HUES64 (cell line): ENCODE results near the gene SLC15A2. TPM values are rescaled to one million over a fixed set of nuclear protein-coding genes. Genes with fewer than 3 reads are reported as not detected.
"Not testable (repeated sequence)": the region's sequence is repeated elsewhere in the genome, so short reads cannot be mapped to it uniquely, and the experiment has no call there.

Experiments
- H3K27ac ChIP-seq: 2 replicates; pipeline ENCODE4 v1.7.0; 2013; ENCODE audit warnings: low read depth, low read length, inconsistent platforms
- H3K27me3 ChIP-seq: 2 replicates; pipeline ENCODE4 v1.6.1; 2013; ENCODE audit warnings: mild to moderate bottlenecking, low read length; ENCODE audit not compliant: insufficient read depth
- H3K36me3 ChIP-seq: 2 replicates; pipeline ENCODE4 v1.6.1; 2013; ENCODE audit warnings: mild to moderate bottlenecking, low read length; ENCODE audit not compliant: insufficient read depth
- H3K4me1 ChIP-seq: 2 replicates; pipeline ENCODE4 v1.6.1; 2013; ENCODE audit warnings: mild to moderate bottlenecking, low read length, moderate library complexity; ENCODE audit not compliant: insufficient read depth
- H3K4me3 ChIP-seq: 2 replicates; pipeline ENCODE4 v1.5.1; 2013; ENCODE audit warnings: mild to moderate bottlenecking, low read length, moderate library complexity
- H3K9ac ChIP-seq: 2 replicates; pipeline ENCODE4 v1.6.1; 2013; ENCODE audit warnings: mild to moderate bottlenecking, low read depth, low read length
- H3K9me3 ChIP-seq: 2 replicates; pipeline ENCODE4 v1.6.1; 2013; ENCODE audit warnings: low read depth, low read length; ENCODE audit not compliant: insufficient read depth
- WGBS: fragments of 150-250, 120-280 bp; methylation state at CpG from one replicate; pipeline ENCODE4 v1.1.7; 2013; ENCODE audit warnings: missing lambda C conversion rate; 5-methylcytosine and 5-hydroxymethylcytosine counted together
- polyA plus RNA-seq, 2 experiments: library from polyadenylated mRNA; stranded (reverse); fragments of 50-300 nt; gene quantifications; one replicate each; pipeline ENCODE4 v1.2.3, GENCODE V29; 2013

The SLC15A2 gene, protein sequence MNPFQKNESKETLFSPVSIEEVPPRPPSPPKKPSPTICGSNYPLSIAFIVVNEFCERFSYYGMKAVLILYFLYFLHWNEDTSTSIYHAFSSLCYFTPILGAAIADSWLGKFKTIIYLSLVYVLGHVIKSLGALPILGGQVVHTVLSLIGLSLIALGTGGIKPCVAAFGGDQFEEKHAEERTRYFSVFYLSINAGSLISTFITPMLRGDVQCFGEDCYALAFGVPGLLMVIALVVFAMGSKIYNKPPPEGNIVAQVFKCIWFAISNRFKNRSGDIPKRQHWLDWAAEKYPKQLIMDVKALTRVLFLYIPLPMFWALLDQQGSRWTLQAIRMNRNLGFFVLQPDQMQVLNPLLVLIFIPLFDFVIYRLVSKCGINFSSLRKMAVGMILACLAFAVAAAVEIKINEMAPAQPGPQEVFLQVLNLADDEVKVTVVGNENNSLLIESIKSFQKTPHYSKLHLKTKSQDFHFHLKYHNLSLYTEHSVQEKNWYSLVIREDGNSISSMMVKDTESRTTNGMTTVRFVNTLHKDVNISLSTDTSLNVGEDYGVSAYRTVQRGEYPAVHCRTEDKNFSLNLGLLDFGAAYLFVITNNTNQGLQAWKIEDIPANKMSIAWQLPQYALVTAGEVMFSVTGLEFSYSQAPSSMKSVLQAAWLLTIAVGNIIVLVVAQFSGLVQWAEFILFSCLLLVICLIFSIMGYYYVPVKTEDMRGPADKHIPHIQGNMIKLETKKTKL
- polyA plus RNA-seq (2013, experiment 1 of 2) = 2.0 TPM
- polyA plus RNA-seq (2013, experiment 2 of 2) = 1.2 TPM

DNA sequence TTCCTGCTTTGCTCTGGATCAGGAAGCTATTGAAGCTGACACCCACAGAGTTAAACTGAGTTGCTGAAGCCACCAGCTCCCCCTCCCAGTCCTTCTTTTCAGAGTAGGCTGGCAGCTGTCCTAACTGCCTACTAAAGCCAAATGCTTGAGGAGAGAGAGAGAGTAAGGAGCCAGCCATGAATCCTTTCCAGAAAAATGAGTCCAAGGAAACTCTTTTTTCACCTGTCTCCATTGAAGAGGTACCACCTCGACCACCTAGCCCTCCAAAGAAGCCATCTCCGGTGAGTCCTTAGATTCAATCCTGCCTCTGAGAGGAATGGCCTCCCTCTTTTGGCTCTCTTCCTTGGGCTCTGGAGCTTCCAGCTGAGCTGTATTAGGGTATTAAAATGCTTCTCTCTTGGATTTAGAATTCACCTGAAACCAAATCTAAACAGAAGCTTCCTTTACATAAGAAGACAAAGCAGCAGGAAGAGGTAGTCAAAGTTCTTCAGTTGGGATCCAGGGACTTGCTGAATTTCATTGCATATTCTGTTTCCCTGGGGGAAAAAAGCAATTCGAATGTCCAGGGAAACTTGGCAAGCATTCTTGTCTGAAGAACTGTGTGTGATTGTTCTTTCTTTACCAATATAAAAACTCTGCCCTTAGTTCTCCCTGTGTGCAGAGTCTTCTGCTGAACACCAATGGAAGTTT, at the start of gene SLC15A2:
SLC15A2 (plus strand) TSS at position 101 of the 690 bp plus-strand sequence; CDS start at position 177, 76 bp downstream.
- peak within 1 kb of the TSS; percentile 51 for H3K9ac ChIP-seq
- WGBS = 14% methylated on average over 3 of the region's 3 CpGs
- H3K27ac ChIP-seq = peak within 1 kb of the TSS; percentile 95

DNA sequence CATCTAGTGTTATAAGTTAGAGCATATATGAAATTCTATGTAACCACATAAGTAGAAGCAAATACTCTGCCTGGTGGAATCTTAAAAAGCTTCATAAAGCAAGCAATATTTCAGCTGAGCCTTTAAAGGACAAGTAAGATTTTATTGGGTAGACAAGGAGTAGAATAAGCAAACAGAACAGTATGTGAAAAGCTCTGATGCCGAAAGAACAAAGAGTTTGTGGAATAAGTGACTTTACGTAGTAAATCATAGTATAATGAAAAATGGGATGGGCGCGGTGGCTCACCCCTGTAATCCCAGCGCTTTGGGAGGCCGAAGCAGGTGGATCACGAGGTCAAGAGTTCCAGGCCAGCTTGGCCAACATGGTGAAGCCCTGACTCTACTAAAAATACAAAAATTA, 49.3 kb upstream of the SLC15A2 start:
- Histone ChIP-seq H3K36me3 (no peaks in the 10 kb centered on the region), H3K27me3 (no peaks in the 10 kb centered on the region), H3K4me3 (no peak overlapping the region), H3K4me1 (no peaks in the 10 kb centered on the region), H3K27ac (no peak overlapping the region), H3K9me3 (no peaks in the 10 kb centered on the region), H3K9ac (no peak overlapping the region)
- WGBS = 95% methylated on average over 7 of the region's 7 CpGs

More for the DNA sequence above, at the start of gene SLC15A2:
- Histone ChIP-seq H3K4me3 (peak within 1 kb of the TSS; percentile 44), H3K4me1 (peaks cover 34% of the 10 kb centered on the region), H3K27me3 (no peaks in the 10 kb centered on the region), H3K36me3 (no peaks in the 10 kb centered on the region), H3K9me3 (no peaks in the 10 kb centered on the region)

DNA sequence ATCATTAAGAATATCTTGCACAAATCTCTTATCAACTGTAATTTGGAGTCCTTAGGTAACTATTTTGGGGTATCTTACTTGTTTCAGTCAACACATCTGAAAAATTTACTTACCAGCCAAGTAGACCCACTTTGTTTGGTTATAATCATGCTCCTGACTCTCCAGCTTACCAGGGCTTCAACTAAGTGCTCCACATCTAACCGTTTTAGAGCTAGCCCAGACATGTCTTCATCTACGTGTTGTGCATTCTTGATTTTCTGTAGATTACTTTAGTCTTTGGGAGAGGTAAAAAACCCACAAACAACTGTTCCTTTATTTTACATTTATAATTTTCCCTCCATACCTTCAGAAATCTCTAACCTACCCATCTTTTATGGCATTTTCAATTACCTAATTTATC, 41.9 kb upstream of the SLC15A2 start:
- Histone ChIP-seq H3K27ac (no peak overlapping the region), H3K27me3 (no peaks in the 10 kb centered on the region), H3K4me3 (no peak overlapping the region), H3K36me3 (no peaks in the 10 kb centered on the region), H3K4me1 (no peaks in the 10 kb centered on the region), H3K9ac (no peak overlapping the region), H3K9me3 (no peaks in the 10 kb centered on the region)
- WGBS = 84% methylated on average over 1 of the region's 2 CpGs

DNA sequence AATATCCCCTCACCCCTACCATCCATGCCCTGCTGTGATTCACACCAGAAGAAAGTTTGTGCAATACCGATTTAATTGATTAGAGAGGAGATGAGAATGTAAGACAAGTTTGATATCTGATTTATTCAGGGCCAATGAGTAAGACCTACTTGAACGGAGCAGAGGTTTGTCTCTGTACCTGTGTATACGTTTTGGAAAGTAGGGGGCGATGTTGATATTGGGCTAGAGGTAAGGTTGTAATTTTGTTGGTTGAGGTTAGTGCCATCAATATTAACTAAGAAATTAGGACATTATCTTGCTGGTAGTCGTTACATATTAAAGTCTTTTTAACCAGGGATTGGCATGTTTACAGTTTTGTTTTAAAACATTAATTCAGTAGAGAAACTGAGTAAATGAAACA, 38.6 kb upstream of the SLC15A2 start:
- Histone ChIP-seq H3K36me3 (no peaks in the 10 kb centered on the region), H3K27ac (no peak overlapping the region), H3K4me1 (no peaks in the 10 kb centered on the region), H3K27me3 (no peaks in the 10 kb centered on the region), H3K4me3 (no peak overlapping the region), H3K9me3 (no peaks in the 10 kb centered on the region), H3K9ac (no peak overlapping the region)
- WGBS = 27% methylated on average over 5 of the region's 5 CpGs

DNA sequence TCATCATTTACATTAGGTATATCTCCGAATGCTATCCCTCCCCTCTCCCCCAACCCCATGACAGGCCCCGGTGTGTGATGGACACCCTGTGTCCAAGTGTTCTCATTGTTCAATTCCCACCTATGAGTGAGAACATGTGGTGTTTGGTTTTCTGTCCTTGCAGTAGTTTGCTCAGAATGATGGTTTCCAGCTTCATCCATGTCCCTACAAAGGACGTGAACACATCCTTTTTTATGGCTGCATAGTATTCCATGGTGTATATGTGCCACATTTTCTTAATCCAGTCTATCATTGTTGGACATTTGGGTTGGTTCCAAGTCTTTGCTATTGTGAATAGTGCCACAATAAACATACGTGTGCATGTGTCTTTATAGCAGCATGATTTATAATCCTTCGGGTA, 36.4 kb upstream of the SLC15A2 start:
- H3K4me3 ChIP-seq, H3K27me3 ChIP-seq, H3K4me1 ChIP-seq, H3K36me3 ChIP-seq, H3K27ac ChIP-seq, H3K9ac ChIP-seq, H3K9me3 ChIP-seq: not testable (repeated sequence)
- 100% methylated on average over 4 of the region's 5 CpGs for WGBS

DNA sequence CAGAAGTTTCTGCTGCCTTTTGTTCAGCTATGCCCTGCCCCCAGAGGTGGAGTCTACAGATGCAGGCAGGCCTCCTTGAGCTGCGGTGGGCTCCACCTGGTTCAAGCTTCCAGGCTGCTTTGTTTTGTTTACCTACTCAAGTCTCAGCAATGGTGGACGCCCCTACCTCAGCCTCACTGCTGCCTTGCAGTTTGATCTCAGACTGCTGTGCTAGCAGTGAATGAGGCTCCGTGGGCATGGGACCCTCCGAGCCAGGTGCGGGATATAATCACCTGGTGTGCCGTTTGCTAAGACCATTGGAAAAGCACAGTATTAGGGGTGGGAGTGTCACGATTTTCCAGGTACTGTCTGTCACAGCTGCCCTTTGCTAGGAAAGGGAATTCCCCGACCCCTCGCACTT, 31.0 kb upstream of the SLC15A2 start:
- not testable (repeated sequence) for H3K4me1 ChIP-seq, H3K27ac ChIP-seq, H3K36me3 ChIP-seq, H3K9ac ChIP-seq, H3K4me3 ChIP-seq, H3K27me3 ChIP-seq
- WGBS = 92% methylated on average over 9 of the region's 9 CpGs
- peaks cover 18% of the 10 kb centered on the region for H3K9me3 ChIP-seq

DNA sequence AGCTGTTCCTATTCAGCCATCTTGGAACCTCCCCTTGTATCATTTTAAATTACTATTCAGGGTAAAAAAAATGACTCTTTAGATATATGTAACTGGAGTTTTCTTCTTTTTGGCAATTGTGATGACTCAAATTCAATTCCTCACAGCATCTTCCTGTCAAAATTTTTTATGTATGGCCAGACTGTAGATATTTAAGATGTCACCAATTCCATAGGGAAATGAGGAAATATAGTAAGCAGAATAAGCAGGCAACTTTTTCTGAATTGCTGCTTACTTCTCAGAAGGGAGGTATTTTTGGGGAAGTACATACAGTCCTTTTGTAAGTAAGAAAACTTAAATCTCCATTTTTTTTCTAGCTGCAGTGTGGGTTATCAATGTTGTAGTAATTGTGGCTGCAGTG, 30.4 kb upstream of the SLC15A2 start:
- H3K4me1 ChIP-seq = no peaks in the 10 kb centered on the region
- H3K36me3 ChIP-seq = no peaks in the 10 kb centered on the region
- no peaks in the 10 kb centered on the region for H3K27me3 ChIP-seq
- peaks cover 18% of the 10 kb centered on the region for H3K9me3 ChIP-seq
- H3K4me3 ChIP-seq = no peak overlapping the region
- H3K27ac ChIP-seq = no peak overlapping the region
- H3K9ac ChIP-seq = no peak overlapping the region

DNA sequence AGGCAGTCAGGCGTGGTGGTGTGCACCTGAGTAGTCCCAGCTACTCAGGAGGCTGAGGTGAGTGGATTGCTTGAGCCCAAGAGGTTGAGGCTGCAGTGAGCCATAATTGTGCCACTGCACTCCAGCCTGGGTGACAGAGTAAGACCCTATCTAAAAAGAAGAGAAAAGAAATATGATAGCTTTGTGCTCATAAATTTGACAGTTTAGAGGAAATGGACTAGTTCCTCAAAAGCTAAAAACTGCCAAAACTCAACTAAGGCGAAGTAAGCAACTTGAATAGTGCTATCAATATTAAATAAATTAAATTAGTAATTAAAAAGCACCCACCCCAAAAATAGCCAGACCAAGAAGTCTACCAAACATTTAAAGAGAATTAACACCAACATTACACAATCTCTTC, 24.5 kb upstream of the SLC15A2 start:
- WGBS = 100% methylated on average over 1 of the region's 2 CpGs
- no peak overlapping the region for H3K4me3 ChIP-seq
- no peaks in the 10 kb centered on the region for H3K36me3 ChIP-seq
- no peaks in the 10 kb centered on the region for H3K4me1 ChIP-seq
- no peaks in the 10 kb centered on the region for H3K27me3 ChIP-seq
- H3K9ac ChIP-seq = no peak overlapping the region
- H3K9me3 ChIP-seq = no peaks in the 10 kb centered on the region
- H3K27ac ChIP-seq = no peak overlapping the region

DNA sequence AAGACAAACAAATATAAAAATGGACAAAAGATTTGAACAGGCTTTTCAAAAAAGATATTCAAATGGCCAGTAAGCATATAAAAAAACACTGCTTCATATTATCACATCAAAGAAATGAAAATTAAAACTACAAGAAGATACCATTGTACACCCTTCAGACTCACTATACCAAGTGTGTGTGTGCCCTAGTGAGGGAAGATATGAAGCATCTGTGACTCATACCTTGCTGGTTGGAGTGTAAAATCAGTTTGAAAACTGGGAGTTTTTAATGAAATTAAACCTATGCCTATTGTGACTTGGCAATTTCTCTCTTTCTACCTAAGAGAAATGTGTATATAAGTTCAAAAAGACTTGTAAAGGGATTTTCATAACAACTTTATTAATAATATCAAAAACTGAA, 23.5 kb upstream of the SLC15A2 start:
- H3K4me3 ChIP-seq = no peak overlapping the region
- no peaks in the 10 kb centered on the region for H3K9me3 ChIP-seq
- H3K27me3 ChIP-seq = no peaks in the 10 kb centered on the region
- H3K9ac ChIP-seq = no peak overlapping the region
- H3K4me1 ChIP-seq = no peaks in the 10 kb centered on the region
- no peak overlapping the region for H3K27ac ChIP-seq
- no peaks in the 10 kb centered on the region for H3K36me3 ChIP-seq

DNA sequence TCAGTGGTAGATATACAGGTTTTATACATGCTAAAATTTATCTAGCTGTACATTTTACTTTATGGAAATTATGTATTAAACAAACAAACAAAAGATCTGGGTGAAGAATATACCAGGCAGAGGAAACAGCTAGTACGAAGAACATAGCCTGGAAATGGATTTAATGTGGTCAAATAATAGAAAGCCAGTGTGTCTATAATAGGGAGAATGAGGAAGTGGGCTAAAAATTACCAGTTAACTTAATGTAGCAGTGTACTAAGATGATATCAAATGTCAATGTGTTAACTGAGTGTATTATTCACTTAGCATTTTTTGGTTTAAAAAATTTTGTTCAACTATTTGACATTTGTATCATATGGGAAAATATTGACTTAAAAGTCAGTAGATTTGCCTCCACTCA, 22.8 kb upstream of the SLC15A2 start:
- Histone ChIP-seq H3K9me3 (no peaks in the 10 kb centered on the region), H3K4me1 (no peaks in the 10 kb centered on the region), H3K27ac (no peak overlapping the region), H3K27me3 (no peaks in the 10 kb centered on the region), H3K9ac (no peak overlapping the region), H3K4me3 (no peak overlapping the region), H3K36me3 (no peaks in the 10 kb centered on the region)
- WGBS = 93% methylated on average over 1 of the region's 1 CpG

DNA sequence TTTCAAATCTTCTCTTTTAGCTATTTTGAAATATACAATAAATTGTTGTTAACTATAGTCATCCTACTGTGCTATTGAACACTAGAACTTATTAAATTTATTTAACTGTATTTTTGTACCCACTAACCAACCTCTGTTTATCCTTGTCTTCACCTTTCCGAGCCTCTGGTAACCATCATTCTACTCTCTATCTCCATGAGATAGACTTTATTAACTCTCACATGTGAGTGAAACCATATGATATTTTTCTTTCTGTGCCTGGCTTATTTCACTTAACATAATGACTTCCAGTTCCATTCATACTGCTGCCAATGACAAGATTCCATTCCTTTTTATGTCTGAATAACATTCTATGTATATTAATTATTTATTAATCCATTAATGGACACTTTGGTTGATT, 15.8 kb upstream of the SLC15A2 start:
- no peak overlapping the region for H3K4me3 ChIP-seq
- 94% methylated on average over 1 of the region's 1 CpG for WGBS
- no peaks in the 10 kb centered on the region for H3K27me3 ChIP-seq
- no peaks in the 10 kb centered on the region for H3K36me3 ChIP-seq
- H3K9ac ChIP-seq = no peak overlapping the region
- H3K27ac ChIP-seq = no peak overlapping the region
- peaks cover 3% of the 10 kb centered on the region; the same call in 1 of the 2 replicates for H3K4me1 ChIP-seq
- H3K9me3 ChIP-seq = no peaks in the 10 kb centered on the region
